HG02798 (cell line): Measurements from ENCODE around the gene TMC2.
A peak's percentile ranks its signal among the peaks of the same experiment; 100 is the strongest.

Experiments used
- ATAC-seq: cut with Tn5 transposase; IDR thresholded peaks from one replicate; pipeline ENCODE4 v1.9.1; 2021; ENCODE audit warnings: mild to moderate bottlenecking; ENCODE audit not compliant: unreplicated experiment, poor library complexity

Gene TMC2

GRCh38 chr20:2618815-2619214 is 82.4 kb downstream of the TMC2 start:
- no peak for ATAC-seq

- no peak for ATAC-seq
Measured at GRCh38 chr20:2619337-2619736, 83.0 kb downstream of the TMC2 start.

GRCh38 chr20:2619961-2620595 is 83.7 kb downstream of the TMC2 start:
- ATAC-seq: no peak

GRCh38 chr20:2624190-2624589 is 87.8 kb downstream of the TMC2 start:
- no peak for ATAC-seq

GRCh38 chr20:2625062-2625461 is 88.7 kb downstream of the TMC2 start:
- no peak for ATAC-seq

- ATAC-seq: no peak
Measured at GRCh38 chr20:2626853-2627541, 90.6 kb downstream of the TMC2 start.

- no peak for ATAC-seq
Measured at GRCh38 chr20:2631228-2631627, 94.9 kb downstream of the TMC2 start.

- ATAC-seq: no peak
Measured at GRCh38 chr20:2633381-2633780, 97.0 kb downstream of the TMC2 start.

GRCh38 chr20:2637246-2637645 is 100.9 kb downstream of the TMC2 start:
- no peak for ATAC-seq

- ATAC-seq: no peak
Measured at GRCh38 chr20:2640260-2640659, 103.9 kb downstream of the TMC2 start.

- ATAC-seq: no peak
Measured at GRCh38 chr20:2640899-2641298, 104.5 kb downstream of the TMC2 start.

- no peak for ATAC-seq
Measured at GRCh38 chr20:2643708-2644107, 107.3 kb downstream of the TMC2 start.

- peak; percentile 88 for ATAC-seq
Measured at GRCh38 chr20:2651772-2652723, 115.7 kb downstream of the TMC2 start, which contains the start of gene NOP56. TSS of gene NOP56 (plus strand) at chr20:2652632. CDS start at chr20:2652661, 29 bp downstream.

GRCh38 chr20:2652724-2653555 is 116.6 kb downstream of the TMC2 start:
- ATAC-seq: peak; percentile 46

- ATAC-seq: no peak
Measured at GRCh38 chr20:2653556-2654383, 117.4 kb downstream of the TMC2 start.

GRCh38 chr20:2654384-2654822 is 118.0 kb downstream of the TMC2 start:
- no peak for ATAC-seq

GRCh38 chr20:2654831-2655230 is 118.5 kb downstream of the TMC2 start:
- ATAC-seq: no peak

GRCh38 chr20:2655331-2656116 is 119.2 kb downstream of the TMC2 start:
- ATAC-seq: no peak
